HG02981 (cell line): Measurements from ENCODE around the gene TFDP2.
"Not testable (repeated sequence)": the region's sequence is repeated elsewhere in the genome, so short reads cannot be mapped to it uniquely, and the experiment has no call there.

ENCODE experiments used
- ATAC-seq: cut with Tn5 transposase; IDR thresholded peaks from one replicate; pipeline ENCODE4 v1.9.1; 2021; ENCODE audit warnings: mild to moderate bottlenecking, moderate library complexity; ENCODE audit not compliant: unreplicated experiment

TFDP2 gene

DNA sequence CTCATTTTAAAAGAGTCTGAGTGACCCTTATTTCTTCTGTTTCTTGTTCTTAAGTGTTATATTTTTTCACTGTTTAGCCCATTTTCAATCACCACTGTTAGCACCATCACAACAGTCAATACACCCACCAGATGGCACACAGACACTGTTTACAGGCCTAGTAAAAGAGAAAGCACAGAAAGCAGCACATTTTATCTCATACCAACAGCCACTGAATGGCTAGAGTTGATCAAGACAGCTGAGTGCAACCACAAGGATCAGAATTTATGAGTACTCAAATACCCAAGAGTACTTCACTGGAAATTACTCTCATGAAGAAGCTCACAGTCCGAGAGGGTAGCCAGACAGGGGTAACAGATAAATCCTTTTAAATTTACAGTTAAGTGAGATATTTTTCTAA is 127.0 kb downstream of the TFDP2 start:
- peak; percentile 77 for ATAC-seq

GRCh38 chr3:142021127-142021526 is 128.2 kb downstream of the TFDP2 start:
- no peak for ATAC-seq

- ATAC-seq, result peak; percentile 81
Observed at GRCh38 chr3:142019794-142020320, 129.5 kb downstream of the TFDP2 start.

DNA sequence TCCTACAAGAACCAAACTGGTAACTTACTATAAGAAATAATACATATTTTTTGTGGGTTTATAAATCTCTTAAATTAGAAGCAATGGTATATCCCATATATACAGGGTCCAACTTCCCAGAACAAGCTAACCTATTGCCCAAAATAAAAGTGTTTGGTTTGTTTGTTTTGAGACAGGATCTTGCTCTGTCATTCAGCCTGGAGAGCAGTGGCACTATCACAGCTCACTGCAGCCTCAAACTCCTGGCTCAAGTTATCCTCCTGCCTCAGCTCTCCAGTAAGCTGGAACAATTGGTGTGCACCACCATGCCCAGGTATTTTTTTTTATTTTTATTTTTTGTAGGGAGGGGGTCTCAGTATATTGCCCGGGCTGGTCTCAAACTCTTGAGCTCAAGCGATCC is 135.4 kb downstream of the TFDP2 start:
- no peak for ATAC-seq

DNA sequence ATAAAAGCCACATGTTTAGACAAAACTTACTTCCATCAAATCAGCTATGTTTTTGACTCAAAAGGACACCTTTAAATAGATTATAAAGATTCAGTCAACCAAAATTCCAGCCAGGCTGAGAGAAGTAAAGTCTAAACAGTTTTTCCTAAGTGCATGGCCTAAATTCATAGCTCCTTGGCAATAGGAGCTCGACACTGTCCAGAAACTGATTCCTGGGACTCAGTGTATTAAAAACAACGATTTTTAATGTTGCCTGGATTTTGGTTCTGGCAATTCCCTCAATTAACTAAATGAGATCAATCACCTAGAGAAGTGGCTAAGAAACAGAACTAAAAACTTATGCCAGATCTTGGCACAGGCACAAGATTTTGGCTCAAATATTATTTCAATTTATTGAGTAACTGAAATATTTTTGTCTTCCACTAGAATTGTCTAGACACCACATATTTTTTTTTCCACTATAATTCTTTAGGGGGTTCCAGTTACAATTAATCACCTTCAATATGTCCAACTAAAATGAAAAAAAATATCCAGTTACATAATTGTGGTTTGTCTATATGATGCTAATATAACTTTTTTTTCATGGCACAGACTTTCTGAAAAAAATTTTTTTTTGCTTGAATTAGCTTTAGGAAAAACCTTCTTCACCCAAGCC is 135.9 kb downstream of the TFDP2 start:
- ATAC-seq, result no peak

- ATAC-seq, result no peak
Observed at GRCh38 chr3:142009029-142009428, 140.3 kb downstream of the TFDP2 start.

DNA sequence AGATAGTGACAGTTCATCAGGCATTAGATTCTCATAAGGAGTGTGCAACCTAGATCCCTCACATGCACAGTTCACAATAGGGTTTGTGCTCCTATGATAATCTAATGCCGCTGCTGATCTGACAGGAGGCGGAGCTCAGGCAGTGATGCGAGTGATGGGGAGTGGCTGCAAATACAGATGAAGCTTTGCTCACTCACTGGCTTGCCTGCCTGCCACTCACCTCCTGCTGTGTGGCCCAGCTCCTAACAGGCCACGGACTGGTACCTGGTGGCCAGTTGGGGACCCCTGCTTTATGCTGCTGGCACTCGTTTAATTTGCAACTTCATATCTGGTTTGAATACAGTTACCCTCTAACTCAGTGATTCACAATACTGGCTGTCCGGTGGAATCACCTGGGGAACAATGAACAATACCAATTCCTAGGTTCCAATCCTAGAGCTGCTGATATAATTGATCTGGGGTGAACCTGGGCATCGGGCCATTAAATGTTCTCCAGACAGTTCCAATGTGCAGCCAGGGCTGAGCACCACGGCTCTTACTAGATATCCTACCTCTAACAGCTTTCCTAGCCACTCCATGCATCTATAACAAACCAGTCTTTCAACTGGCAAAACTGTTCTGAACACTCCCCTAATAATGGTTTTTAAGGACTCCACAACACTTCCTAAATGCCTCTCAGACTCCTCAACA is 141.5 kb downstream of the TFDP2 start:
- ATAC-seq, result no peak

DNA sequence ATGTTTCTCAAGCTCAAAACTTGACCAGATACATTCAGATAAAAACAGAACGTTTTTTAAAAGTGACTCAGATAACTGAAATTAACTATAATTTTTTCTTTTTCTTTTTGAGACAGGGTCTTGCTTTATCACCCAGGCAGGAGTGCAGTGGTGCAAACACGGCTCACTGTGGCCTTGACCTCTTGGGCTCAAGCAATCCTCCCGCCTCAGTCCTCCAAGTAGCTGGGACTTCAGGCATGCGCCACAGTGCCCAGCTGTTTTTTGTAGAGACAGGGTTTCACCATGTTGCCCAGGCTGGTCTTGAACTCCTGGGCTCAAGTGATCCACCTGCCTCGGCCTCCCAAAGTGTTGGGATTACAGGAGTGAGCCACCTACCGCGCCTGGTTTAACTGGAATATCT is 144.4 kb downstream of the TFDP2 start:
- not testable (repeated sequence) for ATAC-seq

GRCh38 chr3:142004025-142004424 is 145.3 kb downstream of the TFDP2 start:
- no peak for ATAC-seq

DNA sequence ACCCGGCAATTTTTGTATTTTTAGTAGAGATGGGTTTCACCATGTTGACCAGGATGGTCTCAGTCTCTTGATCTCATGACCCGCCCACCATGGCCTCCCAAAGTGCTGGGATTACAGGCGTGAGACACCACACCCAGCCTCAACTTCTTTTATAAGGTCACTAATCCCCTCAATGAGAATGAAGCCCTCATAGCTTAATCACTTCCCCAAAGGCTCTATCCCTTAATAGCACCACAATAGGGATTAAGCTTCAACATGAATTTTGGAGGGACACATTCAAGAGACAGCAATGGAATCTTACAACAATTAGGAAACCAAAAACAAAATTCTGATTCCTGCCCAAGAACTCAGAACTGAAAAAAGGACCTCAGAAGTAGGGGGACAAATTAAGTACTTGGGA is 146.1 kb downstream of the TFDP2 start:
- no peak for ATAC-seq

DNA sequence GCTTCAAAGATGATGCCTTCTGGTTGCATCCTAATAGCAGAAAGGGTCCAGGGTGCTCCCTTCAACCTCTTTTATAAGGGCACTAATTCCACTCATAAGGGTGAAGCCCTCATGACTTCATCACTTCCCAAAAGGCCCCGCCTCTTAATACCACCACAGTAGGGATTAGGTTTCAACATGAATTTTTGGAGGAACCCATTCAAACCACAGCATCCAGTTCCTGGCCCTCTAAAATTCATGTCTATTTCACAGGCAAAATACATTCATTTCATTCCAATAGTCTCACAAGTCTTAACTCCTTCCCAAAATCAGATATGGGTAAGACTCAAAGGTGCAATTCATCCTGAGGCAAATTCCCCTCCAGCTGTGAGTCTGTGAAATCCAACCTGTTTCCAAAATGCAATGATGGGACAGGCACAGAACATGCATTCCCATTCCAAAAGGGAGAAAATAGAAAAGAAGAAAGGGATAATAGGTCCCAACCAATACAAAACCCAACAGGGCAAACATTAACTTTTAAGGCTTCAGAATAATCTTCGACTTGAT is 148.9 kb downstream of the TFDP2 start:
- no peak for ATAC-seq

DNA sequence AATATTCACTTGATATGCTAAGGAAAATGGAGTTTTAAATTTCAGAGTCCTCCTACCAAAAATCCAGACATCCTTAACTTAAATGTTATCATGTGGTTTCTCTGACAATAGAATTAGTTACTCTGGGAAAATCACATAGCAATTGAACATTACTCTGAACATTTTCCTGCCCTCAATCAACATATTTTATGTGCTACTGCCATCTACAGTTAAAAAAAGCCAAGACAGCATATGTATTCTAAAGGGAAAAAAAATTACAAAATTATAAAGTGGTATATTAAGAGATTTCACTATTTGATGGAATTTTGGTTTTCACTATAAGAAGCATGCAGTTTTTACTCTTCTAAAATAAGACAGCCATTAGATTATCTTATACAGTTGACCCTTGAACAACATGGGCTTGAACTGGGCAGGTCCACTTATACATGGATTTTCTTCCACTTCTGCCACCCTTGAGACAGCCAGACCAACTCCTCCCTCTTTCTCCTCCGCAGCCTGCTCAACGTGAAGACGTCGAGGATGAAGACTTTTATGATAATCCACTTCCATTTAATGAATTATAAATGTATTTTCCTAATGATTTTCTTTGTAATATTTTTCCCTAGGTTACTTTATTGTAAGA is 150.6 kb downstream of the TFDP2 start:
- no peak for ATAC-seq

- ATAC-seq, result peak; percentile 46
Observed at GRCh38 chr3:141996437-141996836, 152.9 kb downstream of the TFDP2 start.

- ATAC-seq, result no peak
Observed at GRCh38 chr3:141994856-141995255, 154.5 kb downstream of the TFDP2 start.

DNA sequence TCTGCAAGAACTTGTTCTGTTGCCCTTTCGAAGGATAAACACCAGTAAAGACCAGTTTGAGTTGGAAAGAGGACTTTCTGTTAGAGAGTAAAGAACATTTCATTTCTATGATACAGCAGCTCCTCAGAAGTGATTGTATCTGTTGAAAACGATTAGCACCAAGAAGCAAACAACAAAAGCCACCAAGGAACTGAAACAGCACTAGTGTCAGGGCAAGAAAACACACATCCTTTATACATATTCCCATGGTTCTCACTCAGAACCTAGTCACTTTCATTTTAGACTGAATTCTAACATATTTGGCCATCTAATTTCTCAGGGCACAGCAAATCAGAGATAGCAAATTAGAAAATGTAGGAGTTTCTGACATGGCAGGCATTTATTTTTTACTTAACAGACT is 156.8 kb downstream of the TFDP2 start:
- ATAC-seq, result peak; percentile 49

DNA sequence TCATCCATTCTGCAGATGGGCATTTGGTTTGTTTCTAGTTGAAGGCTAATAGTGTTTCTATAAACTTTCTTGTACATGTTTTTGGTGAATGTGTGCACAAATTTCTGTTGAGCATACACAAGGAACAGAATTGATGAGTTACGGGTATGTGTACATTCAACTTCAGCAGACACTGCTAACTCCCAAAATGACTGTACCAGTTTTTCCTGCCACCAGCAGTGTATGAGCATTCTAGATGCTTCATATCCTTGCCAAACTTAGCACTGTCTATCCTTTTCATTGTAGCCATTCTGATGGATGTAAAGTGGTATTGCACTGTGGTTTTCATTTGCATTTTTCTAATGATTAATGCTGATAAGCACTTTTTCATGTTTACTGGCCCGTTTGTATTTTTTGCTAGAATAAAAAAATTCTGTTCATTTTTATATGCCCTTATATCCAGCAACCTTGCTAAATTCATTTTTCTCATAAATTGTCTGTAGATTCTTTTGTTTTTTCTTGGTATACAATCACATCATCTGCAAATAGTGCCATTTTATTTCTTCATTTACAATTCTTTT is 162.7 kb downstream of the TFDP2 start:
- no peak for ATAC-seq

DNA sequence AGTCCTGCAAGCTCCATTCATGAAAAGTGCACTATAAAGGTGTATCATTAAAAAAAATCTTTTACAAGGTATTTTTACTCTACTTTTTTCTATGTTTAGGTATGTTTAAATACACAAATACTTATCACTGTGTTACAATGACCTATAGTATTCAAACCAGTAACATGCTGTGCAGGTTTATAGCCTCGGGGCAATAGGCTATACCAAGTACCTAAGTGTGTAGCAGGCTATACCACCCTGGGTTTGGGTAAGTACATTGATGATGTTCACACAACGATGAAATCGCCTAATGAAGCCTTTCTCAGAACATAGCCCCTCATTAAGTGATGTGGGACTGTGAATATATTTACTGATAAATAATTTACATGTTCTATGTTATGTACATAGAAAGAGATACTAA is 168.3 kb downstream of the TFDP2 start:
- no peak for ATAC-seq

DNA sequence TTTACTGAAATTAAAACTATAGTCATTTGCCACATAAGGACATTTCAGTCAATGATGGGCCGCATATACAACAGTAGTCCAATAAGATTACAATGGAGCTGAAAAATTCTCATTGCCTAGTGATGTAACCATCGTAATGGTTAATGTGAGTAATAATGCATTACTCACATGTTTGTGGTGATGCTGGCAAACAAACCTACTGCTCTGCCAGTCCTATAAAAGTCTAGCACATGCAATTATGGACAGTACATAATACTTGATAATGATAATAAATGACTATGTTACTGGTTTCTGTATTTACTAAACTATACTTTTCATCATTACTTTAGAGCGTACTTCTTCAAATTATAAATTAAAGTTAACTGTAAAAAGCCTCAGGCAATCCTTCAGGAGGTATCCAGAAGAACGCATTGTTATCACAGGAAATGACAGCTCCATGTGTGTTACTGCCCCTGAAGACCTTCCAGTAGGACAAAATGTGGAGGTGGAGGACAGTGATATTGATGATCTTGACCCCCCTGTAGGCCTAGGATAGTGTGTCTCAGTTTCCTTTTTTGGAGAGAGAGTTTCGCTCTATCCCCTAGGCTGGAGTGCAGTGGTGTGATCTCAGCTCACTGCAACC is 170.2 kb downstream of the TFDP2 start:
- ATAC-seq, result no peak

- ATAC-seq, result not testable (repeated sequence)
Observed at GRCh38 chr3:141974777-141975176, 174.6 kb downstream of the TFDP2 start.

GRCh38 chr3:141972399-141972798 is 176.9 kb downstream of the TFDP2 start:
- no peak for ATAC-seq

GRCh38 chr3:141971571-141971970 is 177.8 kb downstream of the TFDP2 start:
- no peak for ATAC-seq
